Urothelium cell line (cell line): Measurements from ENCODE around the gene TSPYL2.

Experiments
- DNase-seq: peaks from one replicate; pipeline ENCODE4 v3.0.0; 2011; ENCODE audit warnings: low spot score, mixed read lengths
- FAIRE-seq: peaks from 2 replicates; lab custom pipeline; 2011; peaks lifted over from hg19 to GRCh38; lab: Jason Lieb, UNC

TSPYL2 gene

GRCh38 chrX:53081925-53082772 is at the start of gene TSPYL2:
Gene TSPYL2 (plus strand): TSS chrX:53082367. CDS start chrX:53082499, 132 bp downstream.
- FAIRE-seq (peak; percentile 76), DNase-seq (peak; percentile 96)

- FAIRE-seq: no peak
- DNase-seq: no peak
These were observed 46.0 kb upstream of the TSPYL2 start for GRCh38 chrX:53036149-53036548.

- FAIRE-seq (no peak), DNase-seq (no peak)
These were observed 42.9 kb upstream of the TSPYL2 start for GRCh38 chrX:53039236-53039635.

- FAIRE-seq: no peak
These were observed 37.2 kb upstream of the TSPYL2 start for GRCh38 chrX:53044995-53045394.

GRCh38 chrX:53047228-53047627 is 34.9 kb upstream of the TSPYL2 start:
- DNase-seq: no peak
- FAIRE-seq: no peak

More at GRCh38 chrX:53044995-53045394, 37.2 kb upstream of the TSPYL2 start:
- no peak for DNase-seq

- DNase-seq (peak; percentile 81), FAIRE-seq (no peak)
These were observed 33.7 kb upstream of the TSPYL2 start, which contains the start of gene GPR173 for GRCh38 chrX:53048169-53049126. Gene GPR173 (plus strand): TSS chrX:53048789. CDS start chrX:53076622, 27,833 bp downstream.

GRCh38 chrX:53049127-53049517 is 33.0 kb upstream of the TSPYL2 start:
- DNase-seq (no peak), FAIRE-seq (no peak)

- FAIRE-seq: no peak
- DNase-seq: no peak
These were observed 31.3 kb upstream of the TSPYL2 start for GRCh38 chrX:53050841-53051240.

GRCh38 chrX:53055244-53055849 is 26.8 kb upstream of the TSPYL2 start:
- peak; percentile 5 for FAIRE-seq

GRCh38 chrX:53056292-53056691 is 25.9 kb upstream of the TSPYL2 start:
- DNase-seq: no peak
- FAIRE-seq: no peak

More at GRCh38 chrX:53055244-53055849, 26.8 kb upstream of the TSPYL2 start:
- DNase-seq: no peak

GRCh38 chrX:53065104-53065503 is 17.1 kb upstream of the TSPYL2 start:
- no peak for DNase-seq
- FAIRE-seq: no peak

- DNase-seq (no peak), FAIRE-seq (no peak)
These were observed 11.1 kb upstream of the TSPYL2 start for GRCh38 chrX:53071064-53071463.

GRCh38 chrX:53071604-53072417 is 10.4 kb upstream of the TSPYL2 start:
- FAIRE-seq (peak; percentile 70), DNase-seq (peak; percentile 61)

- FAIRE-seq (no peak), DNase-seq (no peak)
These were observed 9.6 kb upstream of the TSPYL2 start for GRCh38 chrX:53072418-53073114.

- DNase-seq (no peak), FAIRE-seq (no peak)
These were observed 9.0 kb upstream of the TSPYL2 start for GRCh38 chrX:53073115-53073586.

GRCh38 chrX:53075011-53075410 is 7.2 kb upstream of the TSPYL2 start:
- no peak for DNase-seq
- FAIRE-seq: no peak

- DNase-seq: no peak
These were observed 5.5 kb upstream of the TSPYL2 start for GRCh38 chrX:53076671-53077070.

GRCh38 chrX:53077207-53078197 is 4.7 kb upstream of the TSPYL2 start:
- DNase-seq (no peak), FAIRE-seq (no peak)

More at GRCh38 chrX:53076671-53077070, 5.5 kb upstream of the TSPYL2 start:
- no peak for FAIRE-seq
